Right lobe of liver (tissue), 6 donors: ENCODE measurements around the gene SEPTIN10. TPM values are rescaled to one million over a fixed set of nuclear protein-coding genes. Genes with fewer than 3 reads are reported as not detected.

Experiments used
- ATAC-seq, 4 donors: fragments of 200-7000 bp; cut with Tn5 transposase; one replicate each; pipeline ENCODE4 v1.9.1; 2020; ENCODE audit warnings: mild to moderate bottlenecking in 4 of 4, moderate library complexity in 4 of 4
- DNase-seq, 3 donors: peaks; one replicate each; pipeline ENCODE4 v3.0.0-alpha.2; 2020
- H3K27ac ChIP-seq, 3 donors: fragments of 200-600 bp; one replicate each; pipeline ENCODE4 v1.8.0; 2022
- H3K27me3 ChIP-seq, 2 donors: fragments of 200-600 bp; one replicate each; pipeline ENCODE4 v1.8.0; 2022
- H3K36me3 ChIP-seq, 4 donors: fragments of 200-600 bp; sonication (generic) in 1 of 4; one replicate each; pipeline versions ENCODE4 v1.5.1 to v1.8.0; 2017 to 2022; ENCODE audit warnings: control low read depth in 1 of 4
- H3K4me1 ChIP-seq, 4 donors: fragments of 200-600 bp; sonication (generic) in 1 of 4; one replicate each; pipeline versions ENCODE4 v1.5.1 to v1.8.0; 2017 to 2022; ENCODE audit warnings: control low read depth in 1 of 4
- H3K4me3 ChIP-seq, 3 donors: fragments of 200-600 bp; one replicate each; pipeline ENCODE4 v1.8.0; 2022
- H3K9me3 ChIP-seq, 4 donors: fragments of 200-600 bp; sonication (generic) in 1 of 4; one replicate each; pipeline versions ENCODE4 v1.5.1 to v1.8.0; 2017 to 2022; ENCODE audit warnings: control low read depth in 1 of 4
- CTCF ChIP-seq, 4 donors: fragments of 200-600 bp in 3 of 4; fragments of 450-650 bp in 1 of 4; IDR thresholded peaks; one replicate each; pipeline versions ENCODE4 v1.5.1 to v1.8.0; 2016 to 2022; ENCODE audit warnings: antibody characterized with exemption in 4 of 4, mild to moderate bottlenecking in 2 of 4
- POLR2A ChIP-seq: fragments of 450-650 bp; IDR thresholded peaks from one replicate; pipeline ENCODE4 v1.6.1; 2017; ENCODE audit warnings: antibody characterized with exemption, mild to moderate bottlenecking
- WGBS: methylation state at CpG from one replicate; pipeline ENCODE4 v1.1.6; 2018; ENCODE audit warnings: low coverage, low lambda C conversion rate; ENCODE audit not compliant: insufficient coverage; ENCODE audit errors: missing lambda C conversion rate; 5-methylcytosine and 5-hydroxymethylcytosine counted together
- intact Hi-C, 2 donors: fragments of 100-400 bp; cut with DNase I; formaldehyde crosslinking; loops; one replicate each; pipeline versions ENCODE4 v1.11.2 to v1.14.1; 2022
- total RNA-seq, 6 experiments: library from RNA; depleted of rRNA in 2 of 6; stranded (reverse); fragments of >200 nt in 2 of 6; fragmentation: NEBNext Ultra II Directional in 3 of 6; extraction: Animal tissue kit (Norgen Biotek cat#: 25700) in 3 of 6; gene quantifications; one replicate each; pipeline versions ENCODE4 v1.1.0 to v1.2.4, GENCODE V29; 2016 to 2023
- donor health status: DM: no; HTN: yes; CAD: no.
- donor health status: DM: no; HTN: no; CAD: no.
- donor health status: DM: no; HTN: no; CAD: no.
- donor health status: DM: no; HTN: yes; CAD: no.
- donor health status: DM: no; HTN: yes; CAD: no.

Gene SEPTIN10
- total RNA-seq, 6 experiments from 2014 or later, result 34.6 to 52.8 (median 40.8) TPM

- no peak overlapping the region for H3K27ac ChIP-seq
Observed at GRCh38 chr2:109514857-109515256, 98.9 kb downstream of the SEPTIN10 start.

GRCh38 chr2:109513749-109514588, 99.8 kb downstream of the SEPTIN10 start:
- DNase-seq, result no peak
- Histone ChIP-seq H3K9me3 (no peaks in the 10 kb centered on the region), H3K4me3 (no peak overlapping the region), H3K36me3 (no peaks in the 10 kb centered on the region), H3K4me1 (peaks cover 0 to 15% (median 3%) of the 10 kb centered on the region in 4 donors), H3K27ac (no peak overlapping the region), H3K27me3 (no peaks in the 10 kb centered on the region)
- intact Hi-C loops, result loop anchor here in 1 of 2 donors (5.0 kb wide), 1 partner anchor 387 kb away; the partner anchor contains the start of gene SH3RF3
- WGBS, result 56% methylated on average over 4 of the region's 20 CpGs
- no peak for ATAC-seq
- no peak for TF ChIP-seq CTCF (IDR thresholded peaks at IDR 0.05)
- no peak for TF ChIP-seq POLR2A

More at GRCh38 chr2:109514857-109515256, 98.9 kb downstream of the SEPTIN10 start:
- intact Hi-C loops, result loop anchor here in 1 of 2 donors (5.0 kb wide), 1 partner anchor 388 kb away; the partner anchor contains the start of gene SH3RF3
- Histone ChIP-seq H3K27me3 (no peaks in the 10 kb centered on the region), H3K36me3 (no peaks in the 10 kb centered on the region), H3K9me3 (no peaks in the 10 kb centered on the region), H3K4me3 (no peak overlapping the region), H3K4me1 (peaks cover 0 to 15% (median 3%) of the 10 kb centered on the region in 4 donors)
- no CpG with 5 or more reads among the region's 5 CpGs for WGBS
- peak in 2 of 4 donors; percentile 8 to 27 for ATAC-seq
- TF ChIP-seq CTCF (IDR thresholded peaks at IDR 0.05) (no peak), POLR2A (no peak)
- DNase-seq, result peak in 1 of 3 donors; percentile 62

- intact Hi-C loops, result loop anchor here in 1 of 2 donors (5.0 kb wide), 1 partner anchor 386 kb away; the partner anchor contains the start of gene SH3RF3
- no peak for ATAC-seq
Observed at GRCh38 chr2:109513230-109513629, 100.5 kb downstream of the SEPTIN10 start.

GRCh38 chr2:109512076-109512475, 101.7 kb downstream of the SEPTIN10 start:
- ATAC-seq, result no peak
- Histone ChIP-seq H3K4me1 (peaks cover 0 to 15% (median 3%) of the 10 kb centered on the region in 4 donors), H3K36me3 (no peaks in the 10 kb centered on the region), H3K27ac (no peak overlapping the region), H3K4me3 (no peak overlapping the region), H3K27me3 (no peaks in the 10 kb centered on the region), H3K9me3 (no peaks in the 10 kb centered on the region)
- 0% methylated on average over 1 of the region's 5 CpGs for WGBS
- DNase-seq, result no peak
- TF ChIP-seq POLR2A (no peak), CTCF (IDR thresholded peaks at IDR 0.05) (no peak)
- intact Hi-C loops, result loop anchor here in 1 of 2 donors (5.0 kb wide), 1 partner anchor 385 kb away; the partner anchor contains the start of gene SH3RF3

More at GRCh38 chr2:109513230-109513629, 100.5 kb downstream of the SEPTIN10 start:
- no peak overlapping the region for H3K4me3 ChIP-seq
- H3K9me3 ChIP-seq, result no peaks in the 10 kb centered on the region
- H3K4me1 ChIP-seq, result peaks cover 0 to 15% (median 3%) of the 10 kb centered on the region in 4 donors
- H3K36me3 ChIP-seq, result no peaks in the 10 kb centered on the region
- H3K27ac ChIP-seq, result no peak overlapping the region
- TF ChIP-seq POLR2A, result no peak
- TF ChIP-seq CTCF (IDR thresholded peaks at IDR 0.05), result no peak
- 98% methylated on average over 5 of the region's 5 CpGs for WGBS
- no peaks in the 10 kb centered on the region for H3K27me3 ChIP-seq
- no peak for DNase-seq
